Measurements from ENCODE around the gene KRT71. TPM values are rescaled to one million over a fixed set of nuclear protein-coding genes. Genes with fewer than 3 reads are reported as not detected.
"Not testable (repeated sequence)": the region's sequence is repeated elsewhere in the genome, so short reads cannot be mapped to it uniquely, and the experiment has no call there.

KRT71 gene
- not detected for polyA plus RNA-seq
- long read RNA-seq, donor 1: 0 reads
- long read RNA-seq, donor 2: 0 reads
- long read RNA-seq, donor 3: 0 reads
- long read RNA-seq, donor 4: 0 reads
- long read RNA-seq, donor 5: 0 reads
- long read RNA-seq, donor 6: 0 reads
- long read RNA-seq, donor 7: 0 reads
- long read RNA-seq, donor 8: 0 reads
- long read RNA-seq, donor 9: 0 reads
- long read RNA-seq, donor 10: 0 reads

- no peak for DNase-seq
- no peaks in the 10 kb centered on the region for H3K9me3 ChIP-seq (ENCODE audit: control insufficient read depth in 2 of 2, insufficient read depth in 1 of 2, low read depth in 1 of 2, low read length in 1 of 2)
- WGBS, 3 donors: 84 to 91% (median 85%) methylated on average over 12 to 14 of the region's 14 CpGs
- peaks cover 0 to 4% (median 0%) of the 10 kb centered on the region in 3 donors for H3K27me3 ChIP-seq (ENCODE audit: control insufficient read depth in 3 of 3, insufficient read depth in 3 of 3, low read length in 3 of 3)
- H3K36me3 ChIP-seq (ENCODE audit: control insufficient read depth in 3 of 3, insufficient read depth in 2 of 3, low read depth in 1 of 3, low read length in 3 of 3): no peaks in the 10 kb centered on the region
- H3K4me1 ChIP-seq (ENCODE audit: control insufficient read depth in 3 of 3, insufficient read depth in 2 of 3, low read depth in 1 of 3, low read length in 2 of 3): no peaks in the 10 kb centered on the region
- no peak for FAIRE-seq
- no peak within 1 kb of the TSS for H3K27ac ChIP-seq (ENCODE audit: low read depth in 1 of 3, low read length in 2 of 3)
- H3K4me3 ChIP-seq (ENCODE audit: low read depth in 1 of 3, low read length in 3 of 3): no peak within 1 kb of the TSS
Measured at GRCh38 chr12:52552681-52553195, at the start of gene KRT71. TSS of gene KRT71 (minus strand) at chr12:52553145. CDS start at chr12:52553077, 68 bp downstream.

GRCh38 chr12:52602552-52602951 lies 49.6 kb upstream of the KRT71 start:
- H3K27me3 ChIP-seq (ENCODE audit: control insufficient read depth in 3 of 3, insufficient read depth in 3 of 3, low read length in 3 of 3): peaks cover 3 to 58% (median 20%) of the 10 kb centered on the region in 3 donors
- H3K27ac ChIP-seq (ENCODE audit: low read depth in 1 of 3, low read length in 2 of 3): no peak overlapping the region
- peaks cover 0 to 2% of the 10 kb centered on the region in 2 donors for H3K9me3 ChIP-seq (ENCODE audit: control insufficient read depth in 2 of 2, insufficient read depth in 1 of 2, low read depth in 1 of 2, low read length in 1 of 2)
- H3K4me1 ChIP-seq (ENCODE audit: control insufficient read depth in 3 of 3, insufficient read depth in 2 of 3, low read depth in 1 of 3, low read length in 2 of 3): no peaks in the 10 kb centered on the region
- no peaks in the 10 kb centered on the region for H3K36me3 ChIP-seq (ENCODE audit: control insufficient read depth in 3 of 3, insufficient read depth in 2 of 3, low read depth in 1 of 3, low read length in 3 of 3)
- no peak overlapping the region for H3K4me3 ChIP-seq (ENCODE audit: low read depth in 1 of 3, low read length in 3 of 3)
- FAIRE-seq (no peak), DNase-seq (no peak)
- WGBS, 3 donors: 91 to 92% (median 91%) methylated on average over 5 of the region's 5 CpGs

- H3K27me3 ChIP-seq (ENCODE audit: control insufficient read depth in 3 of 3, insufficient read depth in 3 of 3, low read length in 3 of 3): peaks cover 3 to 58% (median 20%) of the 10 kb centered on the region in 3 donors
- H3K9me3 ChIP-seq (ENCODE audit: control insufficient read depth in 2 of 2, insufficient read depth in 1 of 2, low read depth in 1 of 2, low read length in 1 of 2): peaks cover 0 to 2% of the 10 kb centered on the region in 2 donors
- FAIRE-seq: no peak
- H3K27ac ChIP-seq (ENCODE audit: low read depth in 1 of 3, low read length in 2 of 3): no peak overlapping the region
- H3K4me3 ChIP-seq (ENCODE audit: low read depth in 1 of 3, low read length in 3 of 3): no peak overlapping the region
- H3K4me1 ChIP-seq (ENCODE audit: control insufficient read depth in 3 of 3, insufficient read depth in 2 of 3, low read depth in 1 of 3, low read length in 2 of 3): no peaks in the 10 kb centered on the region
- WGBS, 3 donors: 55 to 58% (median 55%) methylated on average over 4 of the region's 4 CpGs
- no peak for DNase-seq
- H3K36me3 ChIP-seq (ENCODE audit: control insufficient read depth in 3 of 3, insufficient read depth in 2 of 3, low read depth in 1 of 3, low read length in 3 of 3): no peaks in the 10 kb centered on the region
Measured at GRCh38 chr12:52601671-52602070, 48.7 kb upstream of the KRT71 start.

GRCh38 chr12:52600941-52601481 lies 48.1 kb upstream of the KRT71 start, which contains the start of gene KRT72:
TSS of gene KRT72 (minus strand) at chr12:52601463. CDS start at chr12:52601452, 11 bp downstream.
- Histone ChIP-seq H3K27ac (ENCODE audit: low read depth in 1 of 3, low read length in 2 of 3) (no peak within 1 kb of the TSS), H3K36me3 (ENCODE audit: control insufficient read depth in 3 of 3, insufficient read depth in 2 of 3, low read depth in 1 of 3, low read length in 3 of 3) (no peaks in the 10 kb centered on the region), H3K9me3 (ENCODE audit: control insufficient read depth in 2 of 2, insufficient read depth in 1 of 2, low read depth in 1 of 2, low read length in 1 of 2) (peaks cover 0 to 2% of the 10 kb centered on the region in 2 donors), H3K27me3 (ENCODE audit: control insufficient read depth in 3 of 3, insufficient read depth in 3 of 3, low read length in 3 of 3) (peaks cover 3 to 58% (median 20%) of the 10 kb centered on the region in 3 donors), H3K4me1 (ENCODE audit: control insufficient read depth in 3 of 3, insufficient read depth in 2 of 3, low read depth in 1 of 3, low read length in 2 of 3) (no peaks in the 10 kb centered on the region), H3K4me3 (ENCODE audit: low read depth in 1 of 3, low read length in 3 of 3) (no peak within 1 kb of the TSS)
- WGBS, 3 donors: 33 to 43% (median 35%) methylated on average over 45 to 48 of the region's 48 CpGs
- FAIRE-seq (no peak), DNase-seq (no peak)

- Histone ChIP-seq H3K27ac (ENCODE audit: low read depth in 1 of 3, low read length in 2 of 3) (no peak overlapping the region), H3K4me3 (ENCODE audit: low read depth in 1 of 3, low read length in 3 of 3) (no peak overlapping the region), H3K4me1 (ENCODE audit: control insufficient read depth in 3 of 3, insufficient read depth in 2 of 3, low read depth in 1 of 3, low read length in 2 of 3) (no peaks in the 10 kb centered on the region), H3K9me3 (ENCODE audit: control insufficient read depth in 2 of 2, insufficient read depth in 1 of 2, low read depth in 1 of 2, low read length in 1 of 2) (peaks cover 0 to 2% of the 10 kb centered on the region in 2 donors), H3K27me3 (ENCODE audit: control insufficient read depth in 3 of 3, insufficient read depth in 3 of 3, low read length in 3 of 3) (peaks cover 3 to 58% (median 20%) of the 10 kb centered on the region in 3 donors), H3K36me3 (ENCODE audit: control insufficient read depth in 3 of 3, insufficient read depth in 2 of 3, low read depth in 1 of 3, low read length in 3 of 3) (no peaks in the 10 kb centered on the region)
- WGBS, 3 donors: 83 to 87% (median 86%) methylated on average over 12 of the region's 12 CpGs
- FAIRE-seq (no peak), DNase-seq (no peak)
Measured at GRCh38 chr12:52600475-52600874, 47.5 kb upstream of the KRT71 start.

GRCh38 chr12:52600071-52600470 lies 47.1 kb upstream of the KRT71 start:
- Histone ChIP-seq H3K4me3 (ENCODE audit: low read depth in 1 of 3, low read length in 3 of 3) (no peak overlapping the region), H3K27ac (ENCODE audit: low read depth in 1 of 3, low read length in 2 of 3) (no peak overlapping the region), H3K27me3 (ENCODE audit: control insufficient read depth in 3 of 3, insufficient read depth in 3 of 3, low read length in 3 of 3) (peaks cover 3 to 58% (median 20%) of the 10 kb centered on the region in 3 donors), H3K9me3 (ENCODE audit: control insufficient read depth in 2 of 2, insufficient read depth in 1 of 2, low read depth in 1 of 2, low read length in 1 of 2) (peaks cover 0 to 2% of the 10 kb centered on the region in 2 donors), H3K36me3 (ENCODE audit: control insufficient read depth in 3 of 3, insufficient read depth in 2 of 3, low read depth in 1 of 3, low read length in 3 of 3) (no peaks in the 10 kb centered on the region), H3K4me1 (ENCODE audit: control insufficient read depth in 3 of 3, insufficient read depth in 2 of 3, low read depth in 1 of 3, low read length in 2 of 3) (no peaks in the 10 kb centered on the region)
- no peak for FAIRE-seq
- DNase-seq: no peak
- 37 to 59% (median 50%) methylated on average over 2 of the region's 2 CpGs for WGBS, 3 donors

- Histone ChIP-seq H3K4me1 (ENCODE audit: control insufficient read depth in 3 of 3, insufficient read depth in 2 of 3, low read depth in 1 of 3, low read length in 2 of 3) (no peaks in the 10 kb centered on the region), H3K36me3 (ENCODE audit: control insufficient read depth in 3 of 3, insufficient read depth in 2 of 3, low read depth in 1 of 3, low read length in 3 of 3) (no peaks in the 10 kb centered on the region), H3K9me3 (ENCODE audit: control insufficient read depth in 2 of 2, insufficient read depth in 1 of 2, low read depth in 1 of 2, low read length in 1 of 2) (peaks cover 0 to 2% of the 10 kb centered on the region in 2 donors), H3K4me3 (ENCODE audit: low read depth in 1 of 3, low read length in 3 of 3) (no peak overlapping the region), H3K27me3 (ENCODE audit: control insufficient read depth in 3 of 3, insufficient read depth in 3 of 3, low read length in 3 of 3) (peaks cover 3 to 58% (median 20%) of the 10 kb centered on the region in 3 donors), H3K27ac (ENCODE audit: low read depth in 1 of 3, low read length in 2 of 3) (no peak overlapping the region)
- 79 to 91% (median 91%) methylated on average over 5 of the region's 5 CpGs for WGBS, 3 donors
- FAIRE-seq: no peak
- DNase-seq: no peak
Measured at GRCh38 chr12:52598966-52599365, 46.0 kb upstream of the KRT71 start.

GRCh38 chr12:52594237-52594636 lies 41.3 kb upstream of the KRT71 start:
- FAIRE-seq; H3K36me3 ChIP-seq (ENCODE audit: control insufficient read depth in 3 of 3, insufficient read depth in 2 of 3, low read depth in 1 of 3, low read length in 3 of 3); H3K27ac ChIP-seq (ENCODE audit: low read depth in 1 of 3, low read length in 2 of 3); H3K4me3 ChIP-seq (ENCODE audit: low read depth in 1 of 3, low read length in 3 of 3); DNase-seq; H3K9me3 ChIP-seq (ENCODE audit: control insufficient read depth in 2 of 2, insufficient read depth in 1 of 2, low read depth in 1 of 2, low read length in 1 of 2); H3K4me1 ChIP-seq (ENCODE audit: control insufficient read depth in 3 of 3, insufficient read depth in 2 of 3, low read depth in 1 of 3, low read length in 2 of 3): not testable (repeated sequence)
- H3K27me3 ChIP-seq (ENCODE audit: control insufficient read depth in 3 of 3, insufficient read depth in 3 of 3, low read length in 3 of 3): peaks cover 0 to 19% (median 5%) of the 10 kb centered on the region in 3 donors
- WGBS, 3 donors: 91 to 96% (median 91%) methylated on average over 4 of the region's 4 CpGs

Data from small intestine (tissue), 16 donors.